Thyroid gland (tissue), 4 donors: ENCODE measurements around the gene MANEAL. TPM values are rescaled to one million over a fixed set of nuclear protein-coding genes. Genes with fewer than 3 reads are reported as not detected.

Source experiments
- DNase-seq, 2 donors: peaks; one replicate each; pipeline ENCODE4 v3.0.0-alpha.2; 2019
- H3K27ac ChIP-seq, 3 donors: fragments of 200-600 bp; sonication (generic); 1 replicate in 2 of 3; 2 replicates in 1 of 3; pipeline ENCODE4 v1.5.1; 2016 to 2019; ENCODE audit warnings: mild to moderate bottlenecking in 1 of 3, moderate library complexity in 1 of 3
- H3K27me3 ChIP-seq: fragments of 200-600 bp; sonication (generic); one replicate; pipeline ENCODE4 v1.5.1; 2019
- H3K36me3 ChIP-seq, 2 donors: fragments of 200-600 bp; sonication (generic); one replicate each; pipeline ENCODE4 v1.5.1; 2016 to 2019
- H3K4me1 ChIP-seq, 2 donors: fragments of 200-600 bp; sonication (generic); one replicate each; pipeline ENCODE4 v1.5.1; 2017 to 2019
- H3K4me3 ChIP-seq, 3 donors: fragments of 200-600 bp; sonication (generic); replicated peaks in 1 of 3; 1 replicate in 2 of 3; 2 replicates in 1 of 3; pipeline ENCODE4 v1.5.1; 2016; ENCODE audit warnings: mild to moderate bottlenecking in 1 of 3
- H3K9me3 ChIP-seq: fragments of 200-600 bp; sonication (generic); one replicate; pipeline ENCODE4 v1.5.1; 2017
- CTCF ChIP-seq, 6 experiments: fragments of 200-600 bp in 3 of 6; fragments of 450-650 bp in 3 of 6; sonication (generic) in 3 of 6; IDR thresholded peaks; one replicate each; pipeline ENCODE4 v1.5.1; 2016 to 2019; ENCODE audit warnings: antibody characterized with exemption in 6 of 6, mild to moderate bottlenecking in 2 of 6, inconsistent platforms in 1 of 6, moderate library complexity in 1 of 6
- POLR2A ChIP-seq, 2 donors: fragments of 450-650 bp; IDR thresholded peaks; one replicate each; pipeline ENCODE4 v1.6.1; 2017; ENCODE audit warnings: antibody characterized with exemption in 2 of 2, mild to moderate bottlenecking in 2 of 2, moderate library complexity in 1 of 2
- WGBS, 2 donors: methylation state at CpG; one replicate each; pipeline ENCODE4 v1.1.5; 2017; 5-methylcytosine and 5-hydroxymethylcytosine counted together
- intact Hi-C: fragments of 100-400 bp; cut with DNase I; formaldehyde crosslinking; loops from one replicate; pipeline ENCODE4 v1.15.1; 2023
- total RNA-seq, 4 donors: library from RNA; depleted of rRNA; stranded (reverse); fragments of >200 nt; gene quantifications; one replicate each; pipeline ENCODE4 v1.2.3, GENCODE V29; 2016

The MANEAL gene
- 1 to 10 TPM; 2.6 to 4.3 (median 3.5) TPM for total RNA-seq

GRCh38 chr1:37793773-37794371 is at the start of gene MANEAL:
MANEAL (plus strand) TSS chr1:37793847; CDS start chr1:37794183, 336 bp downstream.
- H3K9me3 ChIP-seq = no peaks in the 10 kb centered on the region
- H3K4me3 ChIP-seq = peak within 1 kb of the TSS in 2 of 3 donors; percentile 46 to 53
- peaks cover 11 to 18% of the 10 kb centered on the region in 2 donors for H3K4me1 ChIP-seq
- intact Hi-C loops = no loop called here
- peak; percentile 40 to 42 for DNase-seq
- no peak within 1 kb of the TSS for H3K27ac ChIP-seq
- TF ChIP-seq CTCF (IDR thresholded peaks at IDR 0.05) (no peak), POLR2A (IDR thresholded peaks at IDR 0.05) (no peak)
- no peaks in the 10 kb centered on the region for H3K27me3 ChIP-seq
- no peaks in the 10 kb centered on the region for H3K36me3 ChIP-seq
- WGBS, 2 donors = 0% methylated on average over 11 to 16 of the region's 82 CpGs

- Histone ChIP-seq H3K4me3 (no peak overlapping the region), H3K9me3 (no peaks in the 10 kb centered on the region), H3K27ac (no peak overlapping the region), H3K4me1 (no peaks in the 10 kb centered on the region), H3K27me3 (peaks cover under 1% of the 10 kb centered on the region), H3K36me3 (no peaks in the 10 kb centered on the region)
- no peak for DNase-seq
- no peak for TF ChIP-seq POLR2A (IDR thresholded peaks at IDR 0.05)
- no peak for TF ChIP-seq CTCF (IDR thresholded peaks at IDR 0.05)
- WGBS, 2 donors = 92% methylated on average over 3 of the region's 3 CpGs
- intact Hi-C loops = no loop called here
These were observed 46.8 kb upstream of the MANEAL start for GRCh38 chr1:37746806-37747205.

GRCh38 chr1:37748565-37748964 is 45.1 kb upstream of the MANEAL start:
- no peaks in the 10 kb centered on the region for H3K4me1 ChIP-seq
- H3K36me3 ChIP-seq = no peaks in the 10 kb centered on the region
- WGBS, 2 donors = 86 to 91% methylated on average over 1 of the region's 1 CpG
- intact Hi-C loops = no loop called here
- H3K9me3 ChIP-seq = no peaks in the 10 kb centered on the region
- H3K27ac ChIP-seq = no peak overlapping the region
- no peak for DNase-seq
- TF ChIP-seq CTCF (IDR thresholded peaks at IDR 0.05) = no peak
- TF ChIP-seq POLR2A (IDR thresholded peaks at IDR 0.05) = no peak
- H3K27me3 ChIP-seq = peaks cover 10% of the 10 kb centered on the region
- H3K4me3 ChIP-seq = no peak overlapping the region

- Histone ChIP-seq H3K36me3 (no peaks in the 10 kb centered on the region), H3K4me1 (no peaks in the 10 kb centered on the region), H3K27me3 (peaks cover 13% of the 10 kb centered on the region), H3K4me3 (no peak overlapping the region), H3K27ac (no peak overlapping the region), H3K9me3 (no peaks in the 10 kb centered on the region)
- intact Hi-C loops = no loop called here
- DNase-seq = no peak
- WGBS, 2 donors = 25 to 32% methylated on average over 7 to 11 of the region's 11 CpGs
- TF ChIP-seq POLR2A (IDR thresholded peaks at IDR 0.05) (no peak), CTCF (IDR thresholded peaks at IDR 0.05) (no peak)
These were observed 41.4 kb upstream of the MANEAL start for GRCh38 chr1:37752213-37752582.

GRCh38 chr1:37752583-37753471 is 40.8 kb upstream of the MANEAL start:
- 4 to 11% methylated on average over 10 to 16 of the region's 105 CpGs for WGBS, 2 donors
- TF ChIP-seq CTCF (IDR thresholded peaks at IDR 0.05) = no peak
- no peak for TF ChIP-seq POLR2A (IDR thresholded peaks at IDR 0.05)
- H3K27ac ChIP-seq = no peak overlapping the region
- no peaks in the 10 kb centered on the region for H3K4me1 ChIP-seq
- peak; percentile 20 to 28 for DNase-seq
- no peaks in the 10 kb centered on the region for H3K9me3 ChIP-seq
- H3K27me3 ChIP-seq = peaks cover 13% of the 10 kb centered on the region
- H3K4me3 ChIP-seq = no peak overlapping the region
- intact Hi-C loops = no loop called here
- no peaks in the 10 kb centered on the region for H3K36me3 ChIP-seq
